Hepatic stellate cell (primary cell): Measurements from ENCODE around the gene ATG101.
A peak's percentile ranks its signal among the peaks of the same experiment; 100 is the strongest.

Experiments used
- DNase-seq: peaks from one replicate; pipeline ENCODE4 v3.0.0; 2011; ENCODE audit warnings: low spot score

ATG101 gene

DNA sequence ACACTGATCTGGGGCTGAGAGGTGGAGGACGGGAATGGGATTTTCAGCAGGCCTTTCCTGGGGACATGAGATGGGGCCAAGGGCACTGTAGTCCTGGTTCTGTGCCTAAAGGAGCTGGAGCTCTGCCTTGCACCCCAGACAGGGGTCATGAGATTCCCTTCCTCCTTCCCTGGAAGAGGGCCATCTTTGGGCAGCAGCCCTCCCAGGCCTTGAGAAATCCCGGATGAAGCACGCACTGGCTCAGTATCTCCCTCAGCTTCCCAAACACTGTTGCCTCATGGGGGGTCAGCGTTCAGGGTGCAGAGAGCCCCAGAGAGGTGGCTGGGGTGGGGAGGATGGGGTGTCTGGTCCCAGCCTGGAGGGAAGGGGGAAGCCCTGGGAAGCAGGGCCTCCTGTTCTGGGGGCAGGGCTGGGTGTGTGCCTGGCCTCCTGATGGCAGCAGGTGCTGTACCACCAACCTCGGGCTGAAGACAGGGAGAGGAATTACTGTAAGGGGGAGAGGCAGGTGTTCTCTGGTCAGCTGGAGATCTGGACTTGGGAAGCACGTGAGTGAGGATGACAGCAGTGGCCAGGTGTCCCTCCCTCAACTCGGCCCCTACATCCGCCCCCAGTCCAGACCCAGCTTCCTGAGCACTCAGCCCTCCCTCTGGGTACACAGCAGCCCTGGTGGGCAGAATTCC lies 26.9 kb upstream of the ATG101 start:
- DNase-seq = no peak

GRCh38 chr12:52043386-52044212 lies 26.2 kb upstream of the ATG101 start:
- no peak for DNase-seq

GRCh38 chr12:52044292-52044983 lies 25.3 kb upstream of the ATG101 start:
- peak; percentile 84 for DNase-seq

- DNase-seq = no peak
These were observed 24.0 kb upstream of the ATG101 start for GRCh38 chr12:52045794-52046199.

GRCh38 chr12:52046859-52047258 lies 22.9 kb upstream of the ATG101 start:
- no peak for DNase-seq

DNA sequence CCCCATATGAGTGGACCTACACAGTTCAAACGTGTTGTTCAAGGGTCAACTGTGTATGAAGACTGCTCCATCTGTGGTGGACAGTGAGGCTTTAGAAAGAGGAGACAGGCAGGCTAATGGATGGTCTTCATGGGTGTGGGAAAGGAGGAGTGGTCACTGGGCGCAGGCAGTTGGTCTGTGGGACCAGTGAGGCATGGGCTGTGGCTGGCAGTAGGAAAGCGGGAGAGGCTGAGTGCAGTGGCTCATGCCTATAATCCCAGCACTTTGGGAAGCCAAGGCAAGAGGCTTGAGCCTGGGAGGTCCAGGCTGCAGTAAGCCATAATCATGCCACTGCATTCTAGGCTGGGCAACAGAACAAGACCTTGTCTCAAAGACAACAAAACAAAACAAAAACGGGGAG lies 20.5 kb upstream of the ATG101 start:
- DNase-seq = no peak

- no peak for DNase-seq
These were observed 20.1 kb upstream of the ATG101 start for GRCh38 chr12:52049688-52050087.

GRCh38 chr12:52050116-52050757 lies 19.5 kb upstream of the ATG101 start:
- DNase-seq = no peak

GRCh38 chr12:52050758-52051541 lies 18.8 kb upstream of the ATG101 start, which contains the start of gene NR4A1:
NR4A1 (plus strand) TSS chr12:52051442; CDS start chr12:52054329, 2,887 bp downstream.
- peak; percentile 99 for DNase-seq

- DNase-seq = no peak
These were observed 17.2 kb upstream of the ATG101 start for GRCh38 chr12:52052468-52053186.

DNA sequence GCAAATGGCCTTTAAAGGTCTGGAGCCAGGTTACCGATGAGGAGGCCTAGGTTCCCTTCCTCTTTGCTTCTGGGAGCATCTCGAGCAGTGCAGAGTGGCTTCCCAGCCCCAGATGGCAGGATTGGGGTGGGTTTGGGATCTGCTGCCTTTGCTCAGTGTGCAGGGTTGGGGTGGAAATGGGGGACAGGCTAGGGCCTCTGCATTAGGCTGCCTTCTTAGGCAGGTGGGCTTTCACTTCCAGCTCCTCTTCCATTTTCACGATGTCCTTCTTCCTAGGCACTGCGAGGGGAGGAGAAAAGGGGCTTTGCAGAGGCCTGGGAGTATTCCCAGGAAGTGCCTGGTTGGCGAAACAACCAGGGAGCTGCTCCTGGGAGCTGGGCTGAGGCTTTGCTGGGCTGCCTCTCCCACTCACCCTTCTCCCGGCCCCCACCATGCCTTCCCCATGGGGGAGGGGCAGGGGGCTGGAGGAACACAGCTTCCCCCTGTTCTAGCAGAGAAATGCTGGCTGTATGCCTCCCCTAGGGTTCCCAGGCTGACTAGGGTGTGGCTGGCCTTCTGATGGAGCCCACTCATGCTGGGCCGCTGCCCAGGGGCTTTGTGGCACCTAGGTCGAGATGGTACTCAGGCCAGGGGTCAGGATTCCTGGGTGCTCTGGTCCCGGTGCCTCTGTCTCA lies 16.1 kb upstream of the ATG101 start:
- no peak for DNase-seq

DNA sequence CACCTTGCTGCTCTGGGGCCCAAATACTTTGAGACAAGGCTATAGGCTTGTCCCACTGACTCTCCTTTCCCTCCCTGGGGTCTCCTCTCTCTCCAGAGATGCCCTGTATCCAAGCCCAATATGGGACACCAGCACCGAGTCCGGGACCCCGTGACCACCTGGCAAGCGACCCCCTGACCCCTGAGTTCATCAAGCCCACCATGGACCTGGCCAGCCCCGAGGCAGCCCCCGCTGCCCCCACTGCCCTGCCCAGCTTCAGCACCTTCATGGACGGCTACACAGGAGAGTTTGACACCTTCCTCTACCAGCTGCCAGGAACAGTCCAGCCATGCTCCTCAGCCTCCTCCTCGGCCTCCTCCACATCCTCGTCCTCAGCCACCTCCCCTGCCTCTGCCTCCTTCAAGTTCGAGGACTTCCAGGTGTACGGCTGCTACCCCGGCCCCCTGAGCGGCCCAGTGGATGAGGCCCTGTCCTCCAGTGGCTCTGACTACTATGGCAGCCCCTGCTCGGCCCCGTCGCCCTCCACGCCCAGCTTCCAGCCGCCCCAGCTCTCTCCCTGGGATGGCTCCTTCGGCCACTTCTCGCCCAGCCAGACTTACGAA lies 15.4 kb upstream of the ATG101 start:
- DNase-seq = no peak

DNA sequence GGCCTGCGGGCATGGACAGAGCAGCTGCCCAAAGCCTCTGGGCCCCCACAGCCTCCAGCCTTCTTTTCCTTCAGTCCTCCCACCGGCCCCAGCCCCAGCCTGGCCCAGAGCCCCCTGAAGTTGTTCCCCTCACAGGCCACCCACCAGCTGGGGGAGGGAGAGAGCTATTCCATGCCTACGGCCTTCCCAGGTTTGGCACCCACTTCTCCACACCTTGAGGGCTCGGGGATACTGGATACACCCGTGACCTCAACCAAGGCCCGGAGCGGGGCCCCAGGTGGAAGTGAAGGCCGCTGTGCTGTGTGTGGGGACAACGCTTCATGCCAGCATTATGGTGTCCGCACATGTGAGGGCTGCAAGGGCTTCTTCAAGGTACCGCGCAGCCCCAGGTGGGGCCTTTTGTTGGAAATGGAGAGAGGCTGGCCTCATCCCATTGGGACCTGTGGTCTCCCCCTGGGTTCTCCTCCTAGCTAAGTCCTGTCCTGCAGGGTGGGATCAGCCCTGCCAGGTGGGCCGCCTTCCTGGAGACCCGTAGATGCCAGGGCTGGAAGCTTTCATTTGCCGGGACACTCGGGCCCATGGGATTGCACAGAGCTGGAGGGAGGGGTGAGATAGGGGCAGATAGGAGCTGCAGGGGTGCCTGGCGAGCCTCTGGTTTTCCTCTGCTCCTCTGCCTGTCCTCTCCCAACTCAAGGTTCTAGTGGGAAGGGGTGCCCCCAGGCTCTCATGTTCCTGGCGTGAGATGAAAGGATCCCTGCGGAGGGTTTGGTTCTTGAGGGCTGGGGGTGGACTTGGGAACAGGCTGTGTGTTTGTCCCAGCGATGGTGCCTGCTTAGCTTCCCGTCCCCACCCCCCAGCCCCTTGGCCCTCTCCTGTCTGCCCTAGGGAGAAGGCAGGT lies 14.7 kb upstream of the ATG101 start:
- DNase-seq = no peak

GRCh38 chr12:52055731-52056711 lies 13.8 kb upstream of the ATG101 start:
- DNase-seq = no peak

- DNase-seq = no peak
These were observed 12.8 kb upstream of the ATG101 start for GRCh38 chr12:52056801-52057637.
